Astrocyte of the cerebellum (primary cell): ENCODE measurements around the gene TMEM108.

ENCODE experiments used
- DNase-seq: peaks from one replicate; pipeline ENCODE4 v3.0.0-alpha.2; 2011; ENCODE audit warnings: low read depth
- H3K4me3 ChIP-seq: 2 replicates; pipeline ENCODE4 v1.5.1; 2011; ENCODE audit warnings: mild to moderate bottlenecking, low read depth, low read length, moderate library complexity
- CTCF ChIP-seq: IDR thresholded peaks from 2 replicates; pipeline ENCODE4 v1.5.1; 2012; ENCODE audit warnings: low read length, low read depth, moderate library complexity, mild to moderate bottlenecking; ENCODE audit errors: missing control alignments
- in situ Hi-C: cut with HindIII; loops from 2 replicates; pipeline ENCODE4 v1.10.0; 2017; ENCODE audit warnings: low sequenced_read_pairs

TMEM108 gene

GRCh38 chr3:133210656-133211055 is 172.5 kb downstream of the TMEM108 start:
- no peak for TF ChIP-seq CTCF

GRCh38 chr3:133211449-133211848 is 173.3 kb downstream of the TMEM108 start:
- DNase-seq, result no peak
- in situ Hi-C loops, result no loop called here
- H3K4me3 ChIP-seq, result no peak overlapping the region
- TF ChIP-seq CTCF, result no peak

More at GRCh38 chr3:133210656-133211055, 172.5 kb downstream of the TMEM108 start:
- no peak for DNase-seq
- in situ Hi-C loops, result no loop called here
- H3K4me3 ChIP-seq, result no peak overlapping the region

DNA sequence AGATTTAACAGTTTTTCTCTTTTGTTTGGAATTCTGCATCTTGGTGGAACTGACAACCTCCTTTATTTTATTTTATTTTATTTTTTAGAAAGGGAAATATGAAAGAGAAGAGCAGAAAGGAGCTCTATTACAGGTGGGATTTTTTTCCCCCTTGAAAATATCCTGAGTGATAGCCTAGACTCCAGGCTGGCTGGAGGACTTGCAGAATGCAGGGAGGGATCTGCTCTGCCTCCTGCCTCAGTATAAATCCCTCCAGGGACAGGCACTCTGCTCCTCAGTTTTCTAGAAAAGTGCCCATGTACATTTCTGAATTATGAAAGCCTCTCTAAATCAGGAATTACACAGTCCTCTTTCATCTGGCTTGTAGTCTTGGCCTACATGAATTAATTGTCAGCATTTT is 173.7 kb downstream of the TMEM108 start:
- no peak for DNase-seq
- no peak overlapping the region for H3K4me3 ChIP-seq
- no peak for TF ChIP-seq CTCF
- in situ Hi-C loops, result no loop called here

DNA sequence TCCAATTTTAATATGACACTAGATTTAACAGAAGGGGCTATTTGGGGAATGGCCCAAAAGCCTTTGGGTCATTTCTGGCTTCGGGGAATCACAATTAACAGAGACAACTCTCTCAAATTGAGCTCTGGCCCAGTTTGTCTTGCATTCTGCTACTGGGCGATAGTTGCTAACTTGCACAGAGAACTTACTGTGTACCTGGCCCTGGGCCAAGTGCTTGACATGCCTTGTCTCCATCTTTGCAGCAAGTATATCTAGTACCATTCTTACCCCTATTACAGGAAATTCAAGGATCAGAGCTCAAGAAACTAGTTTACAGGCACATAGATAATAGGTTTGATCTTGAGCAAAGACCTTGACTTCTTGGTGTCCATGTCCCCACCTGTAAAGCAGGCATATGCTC is 175.7 kb downstream of the TMEM108 start:
- in situ Hi-C loops, result no loop called here
- DNase-seq, result no peak
- H3K4me3 ChIP-seq, result no peak overlapping the region
- TF ChIP-seq CTCF, result no peak

GRCh38 chr3:133227813-133228212 is 189.6 kb downstream of the TMEM108 start:
- no peak for TF ChIP-seq CTCF
- DNase-seq, result no peak

DNA sequence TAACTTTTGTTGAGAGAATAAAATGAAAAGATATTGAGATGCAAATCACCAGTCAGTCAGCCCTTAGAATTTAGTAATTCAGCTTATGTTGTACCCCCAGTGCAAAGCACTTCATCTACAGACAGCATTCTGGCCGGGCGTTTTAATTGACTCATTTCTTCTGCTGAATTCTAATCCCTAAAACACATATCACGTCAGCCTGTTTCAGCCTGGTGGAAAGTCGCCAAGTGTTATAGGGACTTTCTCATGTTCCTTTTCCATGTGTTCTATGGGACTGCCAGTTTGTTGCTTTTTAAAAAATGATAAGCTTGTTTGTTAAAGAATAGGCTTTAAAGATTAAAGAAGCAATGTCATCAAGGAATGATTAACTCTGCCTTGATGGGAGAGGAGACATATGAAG is 192.0 kb downstream of the TMEM108 start:
- TF ChIP-seq CTCF, result no peak
- in situ Hi-C loops, result no loop called here
- H3K4me3 ChIP-seq, result no peak overlapping the region
- DNase-seq, result no peak

More at GRCh38 chr3:133227813-133228212, 189.6 kb downstream of the TMEM108 start:
- in situ Hi-C loops, result no loop called here
- no peak overlapping the region for H3K4me3 ChIP-seq

- H3K4me3 ChIP-seq, result no peak overlapping the region
- TF ChIP-seq CTCF, result no peak
- in situ Hi-C loops, result no loop called here
- DNase-seq, result no peak
Observed at GRCh38 chr3:133236901-133237300, 198.7 kb downstream of the TMEM108 start.
